Common myeloid progenitor, CD34-positive (primary cell): ENCODE results near the gene ARVCF.

ENCODE experiments used
- CTCF ChIA-PET: fragments of 350-600 bp; sonication (Branson Sonifier 250); formaldehyde crosslinking; loops from one replicate; lab custom pipeline; 2021; ENCODE audit warnings: antibody characterized with exemption; lab: Charles Lee
- POLR2A ChIA-PET: fragments of 350-600 bp; sonication (Branson Sonifier 250); formaldehyde crosslinking; loops from one replicate; lab custom pipeline; 2021; ENCODE audit warnings: antibody characterized with exemption; lab: Charles Lee
- DNase-seq, 3 donors: peaks; one replicate each; pipeline versions ENCODE4 v3.0.0 to v3.0.0-alpha.2; 2013
- H3K27ac ChIP-seq, 2 experiments: 1 replicate in 1 of 2; 2 replicates in 1 of 2; pipeline ENCODE4 v1.7.0; 2013; ENCODE audit warnings: inconsistent platforms in 2 of 2, low read length in 2 of 2, mild to moderate bottlenecking in 2 of 2, low read depth in 1 of 2, moderate library complexity in 1 of 2; ENCODE audit not compliant: severe bottlenecking in 2 of 2, insufficient read depth in 1 of 2, poor library complexity in 1 of 2
- H3K27me3 ChIP-seq, 5 experiments: replicated peaks in 2 of 5; 1 replicate in 3 of 5; 2 replicates in 2 of 5; pipeline versions ENCODE4 v1.6.1 to v1.7.0; 2013; ENCODE audit warnings: low read length in 4 of 5, mild to moderate bottlenecking in 2 of 5, moderate library complexity in 2 of 5, inconsistent platforms in 1 of 5; ENCODE audit not compliant: insufficient read depth in 5 of 5, control insufficient read depth in 4 of 5
- H3K36me3 ChIP-seq, 4 experiments: 1 replicate in 2 of 4; 2 replicates in 2 of 4; pipeline versions ENCODE4 v1.6.1 to v1.7.0; 2013; ENCODE audit warnings: low read length in 3 of 4, control low read depth in 1 of 4, mild to moderate bottlenecking in 1 of 4; ENCODE audit not compliant: control insufficient read depth in 4 of 4, insufficient read depth in 4 of 4
- H3K4me1 ChIP-seq, 4 experiments: 1 replicate in 3 of 4; 2 replicates in 1 of 4; pipeline versions ENCODE4 v1.6.1 to v1.7.1; 2013; ENCODE audit warnings: low read length in 3 of 4, mild to moderate bottlenecking in 3 of 4, control low read depth in 1 of 4, inconsistent platforms in 1 of 4, moderate library complexity in 1 of 4; ENCODE audit not compliant: control insufficient read depth in 4 of 4, insufficient read depth in 4 of 4; ENCODE audit errors: control extremely low read depth in 1 of 4
- H3K4me3 ChIP-seq, 7 experiments: 1 replicate in 4 of 7; 2 replicates in 3 of 7; pipeline versions ENCODE4 v1.5.1 to v1.7.0; 2013; ENCODE audit warnings: mild to moderate bottlenecking in 7 of 7, low read length in 6 of 7, moderate library complexity in 6 of 7, inconsistent platforms in 2 of 7, low read depth in 2 of 7, control low read depth in 1 of 7; ENCODE audit not compliant: insufficient read depth in 4 of 7, control insufficient read depth in 1 of 7; ENCODE audit errors: extremely low read depth in 1 of 7
- H3K9me3 ChIP-seq, 5 experiments: 1 replicate in 4 of 5; 2 replicates in 1 of 5; pipeline versions ENCODE4 v1.6.1 to v1.7.1; 2013; ENCODE audit warnings: low read length in 4 of 5, mild to moderate bottlenecking in 2 of 5, inconsistent platforms in 1 of 5, low read depth in 1 of 5, moderate library complexity in 1 of 5; ENCODE audit not compliant: control insufficient read depth in 4 of 5, insufficient read depth in 2 of 5; ENCODE audit errors: control extremely low read depth in 1 of 5
- WGBS: methylation state at CpG from one replicate; pipeline ENCODE4 v1.1.5; 2013; ENCODE audit not compliant: insufficient coverage; 5-methylcytosine and 5-hydroxymethylcytosine counted together

Gene ARVCF

GRCh38 chr22:20020533-20021195 is 4.0 kb upstream of the ARVCF start, which contains the start of gene TANGO2:
Gene TANGO2 (plus strand): TSS chr22:20021110. CDS start chr22:20036799, 15,689 bp downstream.
- Histone ChIP-seq H3K4me3 (peak within 1 kb of the TSS; percentile 69 to 96 (median 83)), H3K27me3 (peaks cover 0 to 26% (median 12%) of the 10 kb centered on the region in 5 experiments), H3K36me3 (peaks cover 0 to 8% (median 4%) of the 10 kb centered on the region in 4 experiments), H3K4me1 (peaks cover 12 to 56% (median 50%) of the 10 kb centered on the region in 4 experiments), H3K27ac (peak within 1 kb of the TSS; percentile 54 to 88), H3K9me3 (no peaks in the 10 kb centered on the region)
- CTCF ChIA-PET: interaction anchor here (2.4 kb wide), 1 partner anchor 7 kb away, joined by 15 read pairs; no protein-coding TSS in a partner anchor
- WGBS: under 1% methylated on average over 57 of the region's 61 CpGs
- POLR2A ChIA-PET: no interaction called here
- DNase-seq: peak; percentile 90 to 96 (median 95)

DNA sequence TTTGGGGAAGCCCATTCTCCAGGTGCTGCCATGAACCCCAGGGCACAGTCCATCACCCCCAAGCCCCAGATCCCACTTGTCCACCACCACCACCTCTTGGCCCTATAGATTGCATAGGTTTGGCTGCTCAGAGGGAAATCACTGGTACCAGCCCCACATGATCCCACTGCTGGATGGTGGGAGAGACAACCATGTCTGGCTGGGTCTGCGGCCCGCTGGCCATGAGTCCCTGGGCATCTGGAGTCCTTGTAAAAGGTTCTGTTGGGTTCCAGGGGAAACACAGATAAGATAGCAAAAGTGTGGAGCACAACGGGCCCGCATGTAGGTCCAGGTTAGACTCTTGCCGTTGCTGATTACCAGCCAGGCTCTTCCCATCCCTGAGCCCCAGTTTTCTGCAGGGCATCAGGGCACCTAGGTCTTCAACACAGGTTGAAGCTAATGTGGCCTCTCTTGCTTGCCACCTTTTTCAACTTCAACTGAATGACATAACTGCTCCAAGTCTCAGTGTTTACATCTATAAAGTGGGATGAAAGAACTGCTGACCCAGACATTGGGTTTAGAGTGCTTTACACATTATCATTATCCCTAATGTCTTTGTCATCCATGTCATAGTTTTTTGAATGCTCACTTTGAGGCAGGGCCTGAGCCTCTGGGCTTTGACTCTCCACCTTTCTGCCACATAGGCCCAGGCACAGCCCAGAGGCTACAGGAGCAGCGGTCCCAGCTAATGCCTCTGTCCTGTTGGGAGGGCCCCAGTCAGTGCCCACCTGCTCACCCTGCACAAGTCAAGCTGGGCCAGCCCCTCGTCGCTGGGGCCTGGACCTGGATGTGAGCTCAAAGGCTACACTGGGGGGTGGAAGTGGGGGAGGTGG is 3.3 kb upstream of the ARVCF start:
- CTCF ChIA-PET: interaction anchor here (2.9 kb wide), 1 partner anchor 48 kb away, joined by 20 read pairs; no protein-coding TSS in a partner anchor
- DNase-seq: no peak
- Histone ChIP-seq H3K9me3 (no peaks in the 10 kb centered on the region), H3K4me3 (peak overlapping the region in 5 of 7 experiments; percentile 55 to 96 (median 87)), H3K27ac (peak overlapping the region in 1 of 2 experiments; percentile 88), H3K27me3 (peaks cover 0 to 34% (median 17%) of the 10 kb centered on the region in 5 experiments), H3K36me3 (peaks cover 0 to 6% (median 3%) of the 10 kb centered on the region in 4 experiments), H3K4me1 (peaks cover 12 to 58% (median 50%) of the 10 kb centered on the region in 4 experiments)
- WGBS: 73% methylated on average over 8 of the region's 8 CpGs
- POLR2A ChIA-PET: no interaction called here

- H3K36me3 ChIP-seq: no peaks in the 10 kb centered on the region
- POLR2A ChIA-PET: interaction anchor here (1.0 kb wide), 1 partner anchor 43 kb away, joined by 3 read pairs; no protein-coding TSS in a partner anchor
- peaks cover 10 to 51% (median 43%) of the 10 kb centered on the region in 4 experiments for H3K4me1 ChIP-seq
- H3K27me3 ChIP-seq: peaks cover 0 to 36% (median 17%) of the 10 kb centered on the region in 5 experiments
- H3K27ac ChIP-seq: no peak overlapping the region
- no peak for DNase-seq
- no peaks in the 10 kb centered on the region for H3K9me3 ChIP-seq
- H3K4me3 ChIP-seq: no peak overlapping the region
- CTCF ChIA-PET: interaction anchor here (2.9 kb wide), 1 partner anchor 47 kb away, joined by 20 read pairs; no protein-coding TSS in a partner anchor
- 87% methylated on average over 4 of the region's 5 CpGs for WGBS
These were observed 1.4 kb upstream of the ARVCF start for GRCh38 chr22:20018001-20018400.

DNA sequence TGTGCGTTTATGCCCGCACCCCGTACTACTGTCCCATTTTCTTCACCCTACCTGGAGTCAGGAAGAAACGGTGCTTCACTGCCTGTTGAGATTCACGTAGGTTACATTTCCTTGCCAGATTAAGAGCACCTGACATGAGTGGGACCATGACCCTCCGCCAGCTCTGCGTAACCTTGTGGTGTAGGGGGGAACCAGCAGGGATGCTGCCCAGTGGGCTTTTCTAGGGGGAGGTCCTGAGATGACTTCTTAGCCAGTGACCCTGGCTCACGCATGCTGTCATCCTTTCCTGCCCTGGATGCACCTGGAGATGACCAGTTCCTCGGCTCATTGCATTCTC is 967 bp upstream of the ARVCF start:
- Histone ChIP-seq H3K4me1 (peaks cover 7 to 49% (median 43%) of the 10 kb centered on the region in 4 experiments), H3K4me3 (no peak overlapping the region), H3K9me3 (no peaks in the 10 kb centered on the region), H3K36me3 (no peaks in the 10 kb centered on the region), H3K27me3 (peaks cover 0 to 36% (median 17%) of the 10 kb centered on the region in 5 experiments), H3K27ac (no peak overlapping the region)
- ChIA-PET POLR2A (interaction anchor here (1.0 kb wide), 1 partner anchor 43 kb away, joined by 3 read pairs; no protein-coding TSS in a partner anchor), CTCF (interaction anchor here (2.9 kb wide), 1 partner anchor 46 kb away, joined by 20 read pairs; no protein-coding TSS in a partner anchor)
- no peak for DNase-seq
- 54% methylated on average over 7 of the region's 9 CpGs for WGBS

- Histone ChIP-seq H3K9me3 (no peaks in the 10 kb centered on the region), H3K27ac (peak overlapping the region in 1 of 2 experiments; percentile 49), H3K27me3 (peaks cover 0 to 36% (median 17%) of the 10 kb centered on the region in 5 experiments), H3K4me1 (peaks cover 0 to 45% (median 34%) of the 10 kb centered on the region in 4 experiments), H3K36me3 (no peaks in the 10 kb centered on the region), H3K4me3 (peak overlapping the region; percentile 47 to 85 (median 68))
- peak in 2 of 3 donors; percentile 41 to 52 for DNase-seq
- ChIA-PET POLR2A (interaction anchor here (4.3 kb wide), 1 partner anchor 46 kb away, joined by 33 read pairs; no protein-coding TSS in a partner anchor), CTCF (interaction anchor here (0.8 to 10.4 kb wide), 8 partner anchors 9 to 114 kb away, joined by 3 to 384 read pairs (median 7); no protein-coding TSS in a partner anchor)
- under 1% methylated on average over 77 of the region's 101 CpGs for WGBS
These were observed 471 bp downstream of the ARVCF start for GRCh38 chr22:20015971-20016733.

- ChIA-PET CTCF (interaction anchor here (0.8 to 10.4 kb wide), 10 partner anchors 10 to 115 kb away, joined by 3 to 384 read pairs (median 7); no protein-coding TSS in a partner anchor), POLR2A (interaction anchor here (0.6 to 4.3 kb wide), 2 partner anchors 11 to 45 kb away, joined by 4 to 33 read pairs; no protein-coding TSS in a partner anchor)
- peak overlapping the region in 1 of 2 experiments; percentile 34 for H3K27ac ChIP-seq
- peaks cover 0 to 42% (median 29%) of the 10 kb centered on the region in 4 experiments for H3K4me1 ChIP-seq
- 91% methylated on average over 6 of the region's 10 CpGs for WGBS
- no peaks in the 10 kb centered on the region for H3K9me3 ChIP-seq
- peaks cover 0 to 36% (median 17%) of the 10 kb centered on the region in 5 experiments for H3K27me3 ChIP-seq
- no peak overlapping the region for H3K4me3 ChIP-seq
- no peaks in the 10 kb centered on the region for H3K36me3 ChIP-seq
- DNase-seq: no peak
These were observed 1.4 kb downstream of the ARVCF start for GRCh38 chr22:20015187-20015625.
